HG02623 (cell line): ENCODE results near the gene SPATA3.

Experiments used
- ATAC-seq: cut with Tn5 transposase; IDR thresholded peaks from one replicate; pipeline ENCODE4 v1.9.1; 2021; ENCODE audit warnings: moderate library complexity; ENCODE audit not compliant: unreplicated experiment

SPATA3 gene

DNA sequence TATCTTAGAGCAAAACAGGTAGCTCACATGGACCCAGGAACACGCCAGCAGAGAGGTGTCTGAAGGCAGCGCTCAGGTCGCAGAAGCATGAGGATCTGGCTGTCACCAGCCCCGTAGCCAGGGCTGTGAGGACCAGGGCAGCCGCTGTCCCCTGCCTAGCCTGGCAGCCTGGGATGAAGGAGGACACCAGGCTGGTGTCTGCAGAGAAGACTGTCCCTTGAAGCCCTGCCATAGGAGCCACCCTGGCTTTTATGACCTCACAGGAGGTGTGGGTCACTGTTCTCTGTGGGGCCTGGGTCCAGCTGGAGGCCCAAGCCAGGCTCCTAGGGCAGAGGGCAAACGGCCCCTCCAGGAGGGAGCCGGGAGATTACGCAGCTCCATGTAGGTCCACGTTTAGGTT lies at the start of gene SPATA3:
SPATA3 (plus strand) TSS at position 301 of the 400 bp plus-strand sequence. CDS start 113 bp downstream, outside the sequence.
- no peak for ATAC-seq

DNA sequence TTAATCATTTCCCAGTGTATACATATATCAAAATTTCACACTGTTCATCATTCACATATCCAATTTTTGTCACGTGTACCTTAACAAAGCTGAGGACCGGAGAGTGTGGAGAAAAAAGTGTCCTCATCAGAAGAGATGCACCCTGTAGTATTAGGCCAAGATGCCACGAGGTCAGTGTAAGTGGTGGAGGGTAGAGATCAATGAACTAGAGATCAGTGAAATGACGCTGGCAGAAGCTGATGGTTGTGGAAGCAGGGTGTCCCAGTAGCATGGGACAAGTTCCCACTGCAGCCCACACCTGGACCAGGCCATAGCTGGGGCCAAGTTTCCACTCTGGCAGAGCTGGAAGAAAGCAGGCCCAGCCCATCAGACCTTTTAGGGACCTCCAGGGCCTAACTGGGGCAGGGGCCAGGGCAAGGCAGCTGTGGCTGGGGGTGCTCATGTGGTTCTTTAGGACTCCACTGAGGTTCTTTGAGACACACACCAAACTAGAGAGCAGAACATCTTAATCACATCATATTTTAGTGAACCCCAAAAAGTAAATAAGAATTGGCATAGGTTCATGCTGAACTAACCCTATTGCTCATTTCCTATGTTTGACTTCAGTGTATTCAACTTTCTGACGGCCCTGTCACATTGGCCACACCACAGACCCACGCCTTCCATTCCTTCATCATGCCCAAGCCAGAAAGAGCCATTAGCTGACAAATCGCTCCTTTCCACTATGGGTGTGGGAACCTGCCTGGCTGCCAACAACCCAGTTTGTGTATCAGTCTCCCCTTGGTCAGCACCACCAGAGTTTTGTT lies 49.3 kb upstream of the SPATA3 start:
- no peak for ATAC-seq

DNA sequence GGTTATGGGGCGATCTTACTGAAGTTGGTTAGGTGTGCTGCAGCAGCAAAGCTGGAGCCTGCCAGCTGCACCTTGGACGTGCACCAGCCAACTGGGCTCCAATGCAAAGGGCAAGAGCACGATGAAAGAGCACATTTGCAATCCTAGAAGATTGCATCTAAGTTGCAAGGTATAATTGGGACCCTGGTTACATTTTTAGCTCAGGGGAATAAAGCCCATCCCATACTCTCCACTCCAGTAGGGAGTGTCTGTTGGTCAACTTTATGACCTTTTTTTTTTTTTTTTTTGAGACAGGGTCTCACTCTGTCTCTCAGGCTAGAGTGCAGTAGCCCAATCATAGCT lies 48.7 kb upstream of the SPATA3 start:
- ATAC-seq, result no peak

DNA sequence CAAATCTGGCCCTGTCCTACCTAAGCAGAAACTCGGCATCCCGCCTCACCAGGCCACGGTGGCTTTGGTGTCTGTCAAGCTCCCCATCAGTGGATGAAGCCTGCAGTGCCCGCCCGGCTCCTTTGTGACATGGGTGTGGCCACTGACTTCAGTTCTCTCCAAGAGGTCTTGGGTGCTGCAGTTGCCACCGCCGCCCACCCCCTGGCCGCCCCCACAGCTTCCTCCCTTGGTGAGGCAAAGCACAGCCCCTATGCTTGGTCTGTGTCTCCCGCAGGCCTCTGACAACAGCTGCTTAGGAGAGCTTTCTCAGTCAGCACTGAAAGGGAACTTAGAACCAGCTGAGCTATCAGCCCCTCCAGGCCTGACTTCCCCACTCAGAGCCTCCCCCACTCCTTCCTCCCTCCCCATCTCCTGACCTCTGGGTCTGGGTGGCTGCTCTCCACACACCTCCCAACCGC lies 48.0 kb upstream of the SPATA3 start:
- peak; percentile 47 for ATAC-seq

DNA sequence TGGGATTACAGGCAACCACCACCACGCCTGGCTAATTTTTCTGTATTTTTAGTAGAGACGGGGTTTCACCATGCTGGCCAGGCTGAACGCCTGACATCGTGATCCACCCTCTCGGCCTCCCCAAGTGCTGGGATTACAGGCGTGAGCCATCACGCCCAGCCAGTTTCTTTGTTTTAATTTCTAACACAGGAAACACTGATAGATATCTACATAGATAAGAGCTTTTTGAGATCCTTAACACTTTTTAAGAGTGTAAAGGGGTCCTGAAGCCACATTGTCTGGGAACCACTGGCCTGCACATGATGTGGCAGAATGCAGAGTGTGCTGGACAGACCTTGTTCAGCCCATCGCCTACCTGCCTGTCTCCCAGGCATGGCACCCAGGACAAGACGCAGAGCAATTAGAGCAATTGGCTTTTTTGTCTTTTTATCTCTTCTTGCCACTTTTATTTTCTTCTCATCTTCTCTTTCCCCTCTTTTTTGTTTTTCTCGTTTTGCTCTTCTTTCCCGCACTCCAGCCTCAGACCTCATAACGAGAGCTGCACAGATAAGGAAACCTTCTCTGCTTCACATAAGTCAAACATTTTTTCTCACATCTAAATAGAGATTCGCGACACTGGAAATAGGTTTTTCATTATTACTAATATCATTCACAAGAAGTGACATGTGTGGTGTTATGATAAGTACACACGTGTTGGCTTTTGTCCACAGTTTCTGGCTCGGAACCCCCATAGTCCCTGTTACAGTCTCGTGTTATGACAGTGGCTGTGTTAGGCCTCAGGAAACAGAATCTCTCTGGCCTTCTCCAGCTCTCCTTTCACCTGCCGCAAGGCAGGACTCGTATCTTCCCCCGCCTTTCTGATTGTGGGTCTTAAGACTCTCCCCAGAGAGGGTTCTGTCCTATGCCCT lies 45.7 kb upstream of the SPATA3 start:
- ATAC-seq, result peak; percentile 33

DNA sequence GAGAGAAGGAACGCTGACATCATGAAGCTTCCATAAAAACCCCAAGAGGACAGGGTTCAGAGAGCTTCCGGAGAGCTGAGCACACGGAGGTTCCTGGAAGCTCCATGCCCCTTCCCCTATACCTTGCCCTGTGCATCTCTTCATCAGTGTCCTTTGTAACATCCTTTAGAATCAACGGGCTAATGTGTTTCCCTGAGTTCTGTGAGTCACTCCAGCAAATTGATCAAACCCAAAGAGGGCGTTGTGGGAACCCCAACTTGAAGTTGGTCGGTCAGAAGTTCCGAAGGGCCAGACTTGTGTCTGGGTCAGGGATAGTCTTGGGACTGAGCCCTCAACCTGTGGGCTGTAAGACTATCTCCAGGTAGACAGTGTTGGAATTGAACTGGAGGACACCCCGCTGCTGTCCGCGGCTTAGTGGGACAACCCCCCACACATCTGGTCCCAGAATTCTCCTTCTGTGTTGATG lies 45.0 kb upstream of the SPATA3 start:
- no peak for ATAC-seq

DNA sequence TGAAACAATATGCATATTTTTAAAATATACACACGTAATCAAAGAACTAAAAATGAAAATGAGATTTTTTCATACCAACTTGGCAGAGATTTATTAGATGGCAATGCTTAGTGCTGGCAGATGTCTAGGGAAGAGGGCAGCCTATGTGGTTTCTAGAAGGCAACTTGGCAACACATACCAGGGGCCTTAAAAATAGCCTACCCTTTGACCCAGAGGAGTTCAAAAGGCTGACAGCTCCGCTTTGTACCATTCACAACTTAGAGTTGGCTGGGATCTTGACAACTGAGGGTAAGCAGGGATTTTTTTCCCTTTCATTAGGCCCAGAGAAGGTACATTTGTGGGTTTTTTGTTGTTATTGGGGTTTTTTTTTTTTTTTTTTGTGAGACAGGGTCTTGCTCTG lies 44.5 kb upstream of the SPATA3 start:
- no peak for ATAC-seq

DNA sequence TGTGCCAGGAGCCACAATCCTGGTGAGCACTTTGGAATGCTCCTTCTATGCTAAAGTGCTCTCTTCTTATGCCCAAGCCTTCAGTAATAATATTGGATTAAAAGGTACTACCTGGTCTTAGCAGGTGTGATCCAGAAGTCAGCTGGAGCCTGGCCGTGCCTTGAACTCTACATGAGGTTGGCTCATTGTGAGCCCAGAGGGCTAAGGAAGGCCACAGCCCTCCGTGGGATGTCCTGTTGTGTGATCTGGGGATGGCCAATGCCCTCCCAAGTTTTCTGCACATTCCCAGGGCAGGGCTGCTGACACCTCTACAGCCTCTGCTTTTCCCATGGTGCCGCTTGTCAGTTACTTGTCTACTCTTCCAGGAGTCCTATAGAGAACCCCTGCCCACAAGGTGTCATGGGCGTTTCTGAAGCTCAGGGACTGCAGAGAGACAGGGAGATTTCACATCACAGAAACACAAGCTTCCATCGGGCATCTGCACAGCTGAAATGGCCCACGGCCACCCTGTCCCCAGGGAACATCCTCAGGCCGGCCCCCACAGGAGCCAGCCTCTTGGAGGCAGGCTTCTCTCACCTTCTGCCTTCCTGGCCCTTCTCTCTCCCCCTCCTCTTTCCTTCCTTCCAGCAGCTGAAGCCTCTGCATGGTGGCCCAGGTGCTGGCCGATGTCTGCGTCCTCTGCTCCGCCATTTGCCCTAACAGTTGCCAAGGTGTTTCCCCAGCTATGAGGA lies 43.5 kb upstream of the SPATA3 start:
- no peak for ATAC-seq

DNA sequence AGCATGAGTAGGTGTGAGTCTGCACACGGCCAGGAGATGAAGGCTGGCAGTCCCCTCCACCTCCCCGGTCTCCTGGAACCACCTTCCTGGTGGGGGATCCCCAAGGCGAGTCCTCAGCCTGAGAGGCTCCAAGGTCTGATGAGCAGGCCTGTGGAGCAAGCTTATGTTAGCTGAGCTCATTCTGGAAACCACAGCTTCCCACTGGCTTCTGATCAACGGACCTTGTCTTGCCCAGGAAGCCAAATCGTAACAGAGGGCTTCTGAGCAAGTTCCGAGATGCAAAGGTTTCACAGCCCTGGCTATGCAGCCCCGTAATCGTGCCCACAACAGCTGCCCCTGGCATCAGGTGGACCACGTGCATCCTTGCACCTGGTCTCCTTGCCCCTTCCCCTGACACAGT lies 42.1 kb upstream of the SPATA3 start:
- ATAC-seq, result peak; percentile 29

DNA sequence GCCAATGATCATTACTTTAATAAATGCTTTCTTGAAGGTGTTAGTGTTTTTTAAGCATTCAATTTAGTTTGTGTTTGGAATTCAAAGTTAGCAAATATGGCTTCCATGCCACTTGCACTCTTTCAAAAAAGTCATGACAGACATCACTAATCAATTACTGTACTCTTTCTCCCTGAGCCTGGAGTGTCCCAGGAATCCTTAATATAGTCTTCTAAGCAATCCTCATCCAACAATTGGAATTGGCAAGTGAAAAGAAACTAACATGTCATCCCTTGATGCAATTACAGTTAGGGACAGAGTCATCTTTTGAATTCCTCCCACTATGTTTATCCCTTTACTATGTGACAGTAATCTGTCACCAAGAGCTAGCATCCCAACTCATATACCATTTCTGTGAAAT lies 41.2 kb upstream of the SPATA3 start:
- no peak for ATAC-seq

DNA sequence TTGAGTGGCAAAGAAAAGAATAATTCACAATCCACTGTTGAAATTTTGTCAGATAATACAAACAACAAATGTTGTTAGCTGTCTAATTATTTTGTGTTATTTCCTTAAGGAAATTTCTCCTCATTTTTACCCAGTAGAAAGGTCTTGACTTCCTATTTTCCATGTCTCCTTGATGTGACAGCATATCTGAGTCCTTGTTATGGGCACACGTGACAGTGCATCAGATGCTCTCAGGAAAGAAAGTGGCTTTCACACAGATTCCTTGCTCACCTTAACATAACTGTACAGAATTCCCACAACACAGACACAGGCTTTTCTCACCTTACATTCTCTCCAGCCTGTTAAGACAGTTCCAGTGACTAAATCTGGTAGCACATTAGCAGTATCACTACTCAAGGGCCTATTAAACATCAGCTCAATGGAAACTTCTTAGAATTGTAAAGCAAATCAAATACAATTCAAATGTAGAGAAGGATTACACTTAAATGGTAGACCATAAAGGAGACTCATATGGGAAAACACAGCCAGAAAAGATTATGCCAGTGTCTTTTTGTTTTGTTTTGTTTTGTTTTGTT lies 40.7 kb upstream of the SPATA3 start:
- no peak for ATAC-seq

DNA sequence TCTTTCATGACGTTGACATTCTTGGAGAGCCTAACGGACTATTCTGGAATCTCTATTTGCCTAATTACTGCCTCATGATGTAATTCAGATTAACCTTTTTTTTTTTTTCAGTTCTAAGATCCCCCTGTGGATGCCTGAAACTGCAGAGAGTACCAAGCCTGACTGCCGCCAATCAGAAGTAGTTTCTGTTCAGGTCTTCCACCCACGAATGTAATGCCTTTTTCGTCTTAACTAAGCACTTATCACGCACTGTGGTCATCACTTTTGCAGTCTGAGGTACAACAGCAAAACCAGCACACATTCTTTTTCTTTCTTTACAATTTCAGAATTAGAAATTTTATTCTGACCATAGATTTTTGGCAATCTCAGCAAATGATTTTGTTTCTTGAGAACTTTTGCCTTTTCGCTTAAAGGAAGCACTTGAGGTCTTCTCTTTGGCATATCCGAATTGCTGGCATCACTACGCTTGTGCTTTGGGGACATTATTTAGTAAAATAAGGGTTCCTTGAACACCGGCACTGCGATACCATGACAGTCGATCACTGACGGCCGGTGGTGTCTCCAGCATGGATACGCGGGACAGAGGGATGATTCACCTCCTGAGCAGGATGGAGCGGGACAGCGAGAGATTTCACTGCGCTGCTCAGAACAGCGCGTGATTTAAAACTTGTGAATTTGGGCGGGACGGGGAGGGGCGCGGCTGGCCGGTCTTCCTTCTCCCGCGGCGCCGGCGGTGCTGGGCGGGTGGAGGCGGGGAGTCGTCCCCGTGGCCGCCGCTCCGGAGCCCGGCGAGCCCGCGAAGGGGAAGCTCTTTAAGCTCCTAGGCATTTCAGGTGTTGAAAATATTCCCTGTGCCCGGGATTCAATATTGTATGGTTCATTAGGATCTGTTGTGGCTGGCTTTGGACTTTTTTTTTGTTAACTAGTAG lies 38.8 kb upstream of the SPATA3 start:
- ATAC-seq, result peak; percentile 45

DNA sequence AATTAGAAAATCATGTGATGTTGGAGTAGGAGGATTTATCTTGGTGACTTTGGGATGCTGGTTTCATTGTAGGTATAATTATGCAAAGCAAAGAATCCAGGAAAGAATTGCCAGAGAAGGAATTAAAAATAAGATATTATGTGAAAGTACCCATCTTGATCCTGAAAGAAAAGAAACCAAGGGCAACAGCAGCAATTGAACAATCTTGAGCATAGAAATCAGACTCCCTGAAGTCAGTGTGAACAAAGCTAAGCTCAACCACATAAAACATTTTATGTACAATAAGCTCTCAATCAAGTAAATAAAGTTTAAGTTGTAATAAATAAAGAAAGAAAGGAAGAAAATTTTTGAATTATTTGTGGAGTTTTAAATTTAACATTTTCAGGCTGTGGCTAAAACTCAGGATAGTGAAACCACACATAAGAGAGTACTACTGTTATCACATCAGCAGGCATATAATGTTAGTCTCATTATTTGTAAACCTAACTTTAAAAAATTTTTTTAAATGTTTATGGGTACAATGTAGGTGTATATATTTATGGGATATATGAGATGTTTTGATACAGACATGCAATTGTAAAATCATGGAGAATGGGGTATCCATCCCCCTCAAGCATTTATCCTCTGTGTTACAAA lies 38.0 kb upstream of the SPATA3 start:
- no peak for ATAC-seq

DNA sequence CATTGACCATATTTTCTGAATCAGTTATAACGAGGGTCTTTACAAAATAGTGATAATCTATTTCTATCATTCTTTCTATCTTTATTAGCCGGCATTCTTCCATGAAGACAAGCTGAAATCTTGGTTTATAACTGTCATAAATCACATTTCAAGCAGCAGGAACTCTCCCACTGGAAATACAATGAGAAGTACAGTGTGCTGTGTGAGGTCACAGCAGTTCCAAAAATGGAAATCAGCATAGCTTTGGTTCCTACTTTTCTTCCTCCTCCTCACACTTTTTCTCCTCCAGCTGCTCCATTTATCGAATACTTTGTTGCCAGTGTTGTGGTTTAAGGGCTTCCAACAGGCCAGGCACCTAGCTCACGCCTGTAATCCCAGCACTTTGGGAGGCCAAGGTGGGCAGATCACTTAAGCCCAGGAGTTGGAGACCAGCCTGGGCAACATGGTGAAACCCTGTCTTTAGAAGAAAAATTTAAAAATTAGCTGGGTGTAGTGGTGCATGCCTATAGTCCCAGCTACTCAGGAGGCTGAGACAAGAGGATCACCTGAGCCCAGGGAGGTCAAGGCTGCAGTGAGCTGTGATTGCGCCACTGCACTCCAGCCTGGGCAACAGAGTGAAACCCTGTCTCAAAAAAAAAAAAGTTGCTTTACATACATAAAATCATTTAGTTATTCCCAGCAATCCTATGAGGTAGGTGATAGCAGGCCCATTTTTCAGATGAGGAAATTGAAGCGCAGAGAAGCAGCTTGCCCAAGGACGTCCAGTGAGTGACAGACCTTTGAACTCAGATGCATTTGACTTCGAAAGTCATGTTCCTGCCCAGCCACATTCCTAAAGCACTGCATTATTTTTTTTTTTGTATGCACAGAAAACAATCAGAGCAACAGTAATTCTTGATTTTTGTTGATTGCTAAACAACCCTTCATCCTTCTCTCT lies 36.8 kb upstream of the SPATA3 start:
- ATAC-seq, result no peak

DNA sequence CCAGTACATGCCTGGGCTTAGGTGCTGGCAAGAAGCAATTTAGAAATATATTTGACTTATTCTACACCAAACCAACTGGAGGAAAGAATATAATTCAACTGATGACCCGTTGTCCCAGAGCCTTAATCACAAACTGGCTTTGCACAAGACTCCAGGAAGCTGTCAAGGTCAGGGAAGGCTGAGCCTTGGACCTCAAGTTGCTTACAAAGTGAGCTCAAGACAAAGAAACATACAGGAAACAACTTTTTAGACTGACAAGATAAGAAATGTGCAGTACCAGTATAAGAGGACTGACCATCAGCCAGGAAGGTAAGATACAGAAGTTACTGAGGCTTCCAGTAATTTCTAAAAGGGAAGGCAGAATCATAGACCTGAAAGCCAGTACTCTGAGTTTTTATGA lies 35.9 kb upstream of the SPATA3 start:
- ATAC-seq, result no peak

DNA sequence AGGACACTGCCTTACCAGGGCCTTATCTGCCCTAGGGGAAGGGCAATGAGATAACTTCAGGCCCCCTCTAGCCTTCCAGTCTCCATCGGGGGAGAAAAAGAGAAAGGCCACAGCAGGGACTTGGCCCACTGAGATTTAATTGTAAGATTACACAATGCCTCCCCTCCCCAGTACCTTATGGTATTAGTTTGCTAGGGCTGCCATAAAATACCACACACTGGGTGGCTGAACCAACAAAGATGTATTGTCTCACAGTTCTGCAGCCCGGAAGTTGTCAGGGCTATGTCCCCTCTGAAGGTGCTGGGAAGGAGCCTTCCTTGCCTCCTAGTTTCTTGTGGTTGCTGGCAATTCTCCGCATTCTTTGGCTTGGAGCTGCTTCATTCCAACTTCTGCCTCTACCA lies 34.8 kb upstream of the SPATA3 start:
- ATAC-seq, result no peak

DNA sequence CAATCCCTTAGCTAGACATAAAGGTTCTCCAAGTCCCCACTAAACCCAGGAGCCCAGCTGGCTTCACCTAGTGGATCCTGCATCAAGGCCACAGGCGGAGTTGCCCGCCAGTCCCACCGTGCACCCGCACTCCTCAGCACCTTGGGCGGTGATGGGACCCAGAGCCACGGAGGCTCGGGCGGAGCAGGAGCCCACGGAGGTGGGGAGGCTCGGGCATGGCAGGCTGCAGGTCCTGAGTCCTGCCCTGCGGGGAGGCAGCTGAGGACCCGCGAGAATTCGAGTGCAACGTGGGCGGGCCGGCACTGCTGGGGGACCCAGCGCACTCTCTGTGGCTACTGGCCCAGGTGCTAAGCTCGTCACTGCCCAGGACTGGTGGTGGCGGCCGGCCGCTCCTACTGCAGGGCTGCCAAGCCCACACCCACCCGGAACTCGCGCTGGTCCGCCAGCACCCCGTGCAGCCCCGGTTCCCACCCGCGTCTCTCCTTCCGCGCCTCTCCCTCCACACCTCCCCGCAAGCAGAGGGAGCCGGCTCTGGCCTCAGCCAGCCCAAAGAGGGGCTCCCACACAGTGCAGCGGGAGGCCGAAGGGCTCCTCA lies 31.7 kb upstream of the SPATA3 start:
- no peak for ATAC-seq

DNA sequence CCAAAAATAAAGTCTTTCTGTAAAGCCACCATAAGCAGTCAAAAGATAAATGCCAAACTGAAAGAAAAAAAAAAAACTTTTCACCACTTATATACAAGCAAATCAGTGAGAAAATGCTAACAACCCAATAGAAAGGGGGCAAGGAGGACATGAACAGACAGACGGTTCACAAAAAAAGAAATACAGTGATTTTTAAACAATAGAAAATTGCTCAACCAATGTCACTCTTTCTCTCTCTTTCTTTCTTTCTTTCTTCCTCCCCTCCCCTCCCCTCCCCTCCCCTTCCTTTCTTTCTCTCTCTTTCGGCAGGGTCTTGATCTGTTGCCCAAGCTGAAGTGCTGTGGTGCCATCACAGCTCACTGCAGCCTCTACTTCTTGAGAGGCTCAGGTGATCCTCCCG lies 28.8 kb upstream of the SPATA3 start:
- no peak for ATAC-seq
